ENCODE measurements around the gene WDR86.

Gene WDR86

GRCh38 chr7:151439855-151440798, 30.3 kb upstream of the WDR86 start, which contains the start of gene CRYGN:
Gene CRYGN (minus strand): TSS chr7:151440141. CDS start chr7:151439917, 224 bp downstream.
- no peak for DNase-seq

GRCh38 chr7:151438864-151439601, 29.2 kb upstream of the WDR86 start:
- DNase-seq = no peak

DNA sequence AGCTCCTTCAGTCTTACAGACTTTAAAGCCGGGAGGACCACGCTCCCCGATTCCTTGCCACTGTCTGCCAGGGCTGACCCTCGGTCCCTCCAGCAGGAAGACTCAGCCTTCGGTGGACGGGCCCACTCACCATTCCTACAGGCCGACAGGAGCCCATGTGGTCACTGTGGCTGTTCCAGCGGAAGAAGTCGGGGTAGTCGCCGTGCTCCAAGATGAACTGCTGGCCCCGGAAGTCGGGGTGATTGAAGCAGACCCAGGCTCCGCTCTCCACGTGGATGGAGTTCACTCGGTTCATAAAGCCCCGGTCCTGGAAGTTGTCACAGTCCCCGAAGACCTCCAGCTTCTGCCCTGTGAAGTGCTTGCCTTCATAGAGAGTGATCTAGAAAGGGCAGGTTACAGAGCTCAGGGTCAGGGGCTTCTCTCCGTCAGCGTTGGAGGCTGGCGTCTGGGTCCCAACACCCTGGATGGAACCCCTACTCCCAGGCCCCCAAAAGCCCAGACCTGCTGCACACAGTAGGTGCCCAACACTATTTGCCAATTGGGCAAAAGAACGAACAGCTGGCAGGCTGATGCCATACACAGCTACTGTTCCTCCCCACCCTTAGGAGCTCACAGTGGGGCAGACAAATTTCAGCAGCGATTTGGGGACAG, 28.2 kb upstream of the WDR86 start:
- DNase-seq = no peak

- no peak for DNase-seq
These were observed 27.3 kb upstream of the WDR86 start for GRCh38 chr7:151437159-151437553.

- DNase-seq = no peak
These were observed 26.8 kb upstream of the WDR86 start for GRCh38 chr7:151436446-151437158.

DNA sequence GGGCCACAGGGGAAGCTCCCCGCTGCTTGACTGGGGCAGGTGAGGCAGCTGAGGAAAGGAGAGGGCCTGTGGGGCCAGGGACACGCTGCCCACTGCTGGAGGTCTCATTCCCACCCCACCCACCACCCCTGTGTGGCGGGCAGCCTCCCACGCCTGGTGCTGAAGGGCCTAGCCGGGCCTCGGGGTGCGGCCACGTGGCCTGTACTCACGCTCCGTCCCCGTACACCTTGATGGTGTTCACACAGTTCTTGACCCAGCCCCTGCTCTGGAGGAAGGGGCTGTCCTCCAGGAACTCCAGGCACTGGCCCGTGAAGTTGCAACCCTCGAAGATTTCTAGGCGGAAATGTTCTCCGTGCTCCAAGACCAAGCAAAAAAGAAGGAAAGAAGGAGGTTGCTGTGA, 26.1 kb upstream of the WDR86 start:
- DNase-seq = no peak

DNA sequence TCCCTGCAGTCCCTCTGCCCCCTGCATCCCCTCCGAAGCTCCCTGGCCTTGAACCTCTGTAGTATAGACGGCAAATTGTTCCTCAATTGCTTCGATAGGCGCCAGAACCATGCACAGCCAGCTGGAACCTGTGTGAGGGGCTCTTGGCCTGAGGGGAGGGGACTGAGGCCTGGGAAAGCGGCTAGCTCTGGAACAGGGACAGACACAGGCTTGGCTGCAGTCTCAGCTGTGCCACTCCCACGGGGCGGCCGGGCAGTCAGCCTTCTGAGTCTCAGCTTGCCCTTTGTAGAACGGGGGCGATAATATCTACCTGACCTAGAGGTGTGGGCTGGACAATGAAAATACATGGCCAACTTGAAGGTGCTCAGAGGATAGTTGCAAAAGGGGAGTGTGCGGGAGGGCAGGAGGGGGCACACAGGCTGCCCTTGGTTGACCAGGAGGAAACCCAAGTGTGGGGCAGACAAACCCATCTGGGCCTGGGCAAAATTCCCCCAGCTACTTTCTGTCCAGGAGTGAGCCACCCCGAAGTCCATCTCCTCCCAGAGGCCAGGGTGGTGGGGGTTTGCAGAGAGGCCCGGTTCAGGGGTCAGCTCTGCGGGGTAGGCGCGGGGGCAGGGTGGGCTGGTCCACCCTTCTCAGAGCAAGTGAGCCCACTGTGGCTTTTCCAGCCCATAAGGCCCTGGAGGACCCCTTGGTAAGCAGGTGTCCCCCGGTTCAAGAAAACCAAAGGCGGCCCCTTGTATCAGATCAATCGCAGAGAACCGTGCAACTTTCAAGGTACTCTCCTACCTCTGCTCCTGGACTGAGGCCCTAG, 25.5 kb upstream of the WDR86 start:
- no peak for DNase-seq

DNA sequence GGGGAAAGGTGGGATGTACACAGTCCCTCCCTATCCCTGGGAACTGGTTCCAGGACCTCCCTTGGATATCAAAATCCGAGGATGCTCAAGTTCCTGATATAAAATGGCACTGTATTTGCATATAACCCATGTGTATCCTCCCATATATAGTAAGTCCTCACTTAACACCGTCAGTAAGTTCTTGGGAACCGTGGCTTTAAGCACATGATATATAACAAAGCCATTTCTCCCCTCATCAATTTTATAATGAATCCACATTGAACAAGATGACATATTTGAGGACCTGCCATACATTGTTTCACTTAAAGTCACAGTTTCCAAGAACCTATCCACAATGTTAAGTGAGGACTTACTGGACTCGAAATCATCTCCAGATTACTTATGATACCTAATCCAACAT, 24.7 kb upstream of the WDR86 start:
- no peak for DNase-seq

GRCh38 chr7:151433721-151434400, 24.0 kb upstream of the WDR86 start:
- DNase-seq = no peak

GRCh38 chr7:151432658-151433521, 23.1 kb upstream of the WDR86 start:
- no peak for DNase-seq

DNA sequence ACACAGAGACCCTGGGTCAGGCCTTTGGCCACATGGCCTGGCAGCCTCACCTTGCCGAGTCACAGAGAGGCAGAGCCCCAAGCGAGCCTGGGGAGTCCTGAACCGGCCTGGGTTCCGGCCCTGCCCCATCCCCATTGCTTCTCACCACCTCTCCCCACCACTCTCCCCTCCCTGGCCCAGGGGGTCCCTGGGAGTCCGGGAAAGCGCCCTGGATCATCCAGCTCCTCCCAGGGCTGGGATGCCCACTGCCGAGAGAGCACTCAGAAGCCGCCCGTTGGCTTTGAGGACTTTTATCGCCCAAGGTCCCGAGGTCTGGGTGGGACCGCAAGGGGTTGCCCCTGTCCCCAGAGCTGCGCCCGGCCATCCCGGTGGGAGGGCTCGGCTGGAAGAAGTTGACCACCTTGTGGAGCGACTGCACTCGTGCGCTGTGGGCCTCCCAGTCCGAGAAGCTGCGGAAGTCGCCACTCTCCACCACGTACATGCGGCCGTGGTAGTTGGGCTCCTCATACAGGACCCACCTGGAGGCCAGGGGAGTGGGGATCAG, 22.0 kb upstream of the WDR86 start:
- DNase-seq = no peak

DNA sequence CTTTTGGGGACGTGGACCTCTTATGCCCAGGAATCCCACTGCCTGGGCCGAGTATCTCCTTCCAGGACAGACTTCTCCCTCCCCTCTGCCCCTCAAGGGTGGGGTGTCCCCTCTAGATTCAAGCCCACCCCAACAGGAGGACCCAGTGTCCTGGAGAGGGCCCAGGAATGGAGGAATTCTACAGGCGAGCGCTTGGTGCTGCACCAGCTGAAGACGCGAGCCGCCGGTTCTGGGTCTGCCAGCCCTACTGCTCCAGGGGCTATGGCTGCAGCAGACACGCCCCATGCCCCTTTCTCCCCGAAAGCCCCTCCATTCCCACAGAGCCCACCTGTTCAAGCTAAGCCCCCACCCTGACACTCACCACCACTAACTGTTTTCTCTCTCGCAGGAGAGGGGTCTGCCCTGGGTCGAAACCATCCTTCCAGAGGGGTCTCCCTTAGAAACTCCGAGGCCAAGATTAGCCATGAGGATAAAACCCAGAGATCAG, 21.5 kb upstream of the WDR86 start:
- DNase-seq = no peak

- DNase-seq = no peak
These were observed 20.8 kb upstream of the WDR86 start for GRCh38 chr7:151430391-151431205.

GRCh38 chr7:151429560-151430331, 19.9 kb upstream of the WDR86 start:
- DNase-seq = no peak

DNA sequence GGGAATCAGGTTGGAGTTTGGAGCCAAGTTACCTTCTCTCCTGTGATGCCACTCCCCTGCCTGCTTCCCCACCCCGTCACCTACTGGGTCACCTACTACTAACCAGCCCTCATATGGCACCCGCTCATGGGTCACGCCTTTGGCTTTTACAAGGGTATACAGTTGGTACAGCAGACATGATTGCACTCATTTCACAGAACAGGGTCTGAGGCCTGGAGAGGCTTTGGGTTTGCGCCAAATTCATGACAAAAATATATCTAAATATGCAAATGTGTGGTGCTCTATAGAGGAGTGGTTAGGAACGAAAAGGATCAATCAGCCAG, 19.4 kb upstream of the WDR86 start:
- DNase-seq = no peak

DNA sequence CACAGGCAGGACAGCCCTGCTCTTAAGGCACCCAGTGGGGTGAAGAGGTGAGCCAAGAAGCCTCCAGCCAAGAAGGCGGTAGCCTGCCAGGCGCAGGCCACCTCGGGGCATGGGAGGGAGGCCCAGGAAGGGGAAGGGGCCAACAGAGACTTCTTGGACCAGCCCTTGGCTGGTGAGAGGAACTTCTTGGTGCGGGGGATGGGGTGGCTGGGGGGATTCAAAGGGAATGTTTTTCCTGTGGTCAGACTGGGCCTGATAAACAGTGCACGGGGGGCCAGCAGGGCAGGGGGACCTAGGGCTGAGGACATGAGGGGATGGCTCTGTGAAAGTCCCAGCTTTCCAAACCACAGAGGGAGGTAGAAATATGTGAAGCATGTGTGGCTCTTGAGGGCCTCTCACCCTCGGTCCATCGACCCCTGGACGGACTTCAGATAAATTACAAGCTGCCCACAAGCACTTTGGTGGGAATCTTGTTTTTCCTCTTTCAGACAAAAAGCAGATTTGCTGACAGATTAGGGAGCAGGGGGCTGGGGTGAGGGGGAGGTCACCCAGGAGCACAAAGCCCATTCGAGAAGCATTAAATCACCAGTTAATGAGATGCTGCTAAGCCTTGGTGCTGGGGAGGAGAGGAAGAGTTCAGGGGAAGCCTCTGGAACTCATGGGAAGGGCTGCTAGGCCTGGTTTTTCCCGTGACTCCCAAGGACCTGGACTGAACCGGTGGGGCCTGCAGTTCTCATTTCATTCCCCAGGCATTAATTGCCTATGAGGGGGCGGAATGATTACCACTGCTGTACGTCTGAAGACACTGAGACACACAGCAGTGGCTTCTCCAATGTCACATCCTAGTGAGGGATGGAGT, 18.8 kb upstream of the WDR86 start:
- DNase-seq = no peak

DNA sequence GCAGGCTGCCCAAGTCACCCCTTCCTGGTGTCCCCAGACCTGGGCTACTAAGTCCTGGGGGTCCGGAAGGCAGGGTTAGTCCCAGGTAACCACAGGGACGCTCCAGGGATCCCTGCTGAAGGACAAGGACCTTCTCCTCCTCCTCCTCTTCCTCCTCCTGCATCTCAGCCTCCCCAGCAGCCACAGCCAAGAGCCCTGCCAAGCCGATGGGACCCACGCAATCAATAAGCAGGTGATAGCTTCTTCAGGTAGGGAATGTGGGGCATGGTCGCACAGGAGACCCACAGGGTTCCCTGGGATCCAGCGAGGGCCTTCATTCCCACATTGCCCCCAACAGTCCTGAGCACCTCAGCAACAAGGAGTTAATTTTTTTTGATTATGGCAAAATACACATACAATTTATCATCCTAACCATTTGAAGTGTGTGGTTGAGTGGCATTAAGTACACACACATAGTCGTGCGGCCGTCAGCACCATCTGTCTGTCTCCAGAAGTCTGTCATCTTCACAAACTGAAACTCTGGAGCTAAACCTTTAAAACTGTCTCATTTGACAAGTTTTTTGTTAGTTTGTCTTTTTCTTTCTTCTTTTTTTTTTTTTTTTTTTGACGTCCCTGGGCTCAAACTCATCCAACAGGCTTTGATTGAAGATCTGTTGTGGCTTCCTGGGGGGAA, 18.0 kb upstream of the WDR86 start:
- no peak for DNase-seq
